ENCODE measurements around the gene ANAPC2.

The ANAPC2 gene

GRCh38 chr9:137217276-137218211 lies 29.2 kb upstream of the ANAPC2 start:
- in situ Hi-C loops (cut with HindIII; ENCODE audit: low sequenced_read_pairs) = no loop called here

GRCh38 chr9:137216188-137216965 lies 28.0 kb upstream of the ANAPC2 start:
- TF ChIP-seq, protein P1, sequence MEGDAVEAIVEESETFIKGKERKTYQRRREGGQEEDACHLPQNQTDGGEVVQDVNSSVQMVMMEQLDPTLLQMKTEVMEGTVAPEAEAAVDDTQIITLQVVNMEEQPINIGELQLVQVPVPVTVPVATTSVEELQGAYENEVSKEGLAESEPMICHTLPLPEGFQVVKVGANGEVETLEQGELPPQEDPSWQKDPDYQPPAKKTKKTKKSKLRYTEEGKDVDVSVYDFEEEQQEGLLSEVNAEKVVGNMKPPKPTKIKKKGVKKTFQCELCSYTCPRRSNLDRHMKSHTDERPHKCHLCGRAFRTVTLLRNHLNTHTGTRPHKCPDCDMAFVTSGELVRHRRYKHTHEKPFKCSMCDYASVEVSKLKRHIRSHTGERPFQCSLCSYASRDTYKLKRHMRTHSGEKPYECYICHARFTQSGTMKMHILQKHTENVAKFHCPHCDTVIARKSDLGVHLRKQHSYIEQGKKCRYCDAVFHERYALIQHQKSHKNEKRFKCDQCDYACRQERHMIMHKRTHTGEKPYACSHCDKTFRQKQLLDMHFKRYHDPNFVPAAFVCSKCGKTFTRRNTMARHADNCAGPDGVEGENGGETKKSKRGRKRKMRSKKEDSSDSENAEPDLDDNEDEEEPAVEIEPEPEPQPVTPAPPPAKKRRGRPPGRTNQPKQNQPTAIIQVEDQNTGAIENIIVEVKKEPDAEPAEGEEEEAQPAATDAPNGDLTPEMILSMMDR (IDR thresholded peaks at IDR 0.05; ENCODE audit: low read depth, low read length, missing control alignments) = no peak
- no peak overlapping the region for H3K4me3 ChIP-seq (ENCODE audit: low read depth, low read length)
- in situ Hi-C loops (cut with HindIII; ENCODE audit: low sequenced_read_pairs) = no loop called here
- no peak for DNase-seq (ENCODE audit: low read depth)

More at GRCh38 chr9:137217276-137218211, 29.2 kb upstream of the ANAPC2 start:
- TF ChIP-seq, protein P1 (IDR thresholded peaks at IDR 0.05; ENCODE audit: low read depth, low read length, missing control alignments) = no peak
- no peak overlapping the region for H3K4me3 ChIP-seq (ENCODE audit: low read depth, low read length)
- no peak for DNase-seq (ENCODE audit: low read depth)

DNA sequence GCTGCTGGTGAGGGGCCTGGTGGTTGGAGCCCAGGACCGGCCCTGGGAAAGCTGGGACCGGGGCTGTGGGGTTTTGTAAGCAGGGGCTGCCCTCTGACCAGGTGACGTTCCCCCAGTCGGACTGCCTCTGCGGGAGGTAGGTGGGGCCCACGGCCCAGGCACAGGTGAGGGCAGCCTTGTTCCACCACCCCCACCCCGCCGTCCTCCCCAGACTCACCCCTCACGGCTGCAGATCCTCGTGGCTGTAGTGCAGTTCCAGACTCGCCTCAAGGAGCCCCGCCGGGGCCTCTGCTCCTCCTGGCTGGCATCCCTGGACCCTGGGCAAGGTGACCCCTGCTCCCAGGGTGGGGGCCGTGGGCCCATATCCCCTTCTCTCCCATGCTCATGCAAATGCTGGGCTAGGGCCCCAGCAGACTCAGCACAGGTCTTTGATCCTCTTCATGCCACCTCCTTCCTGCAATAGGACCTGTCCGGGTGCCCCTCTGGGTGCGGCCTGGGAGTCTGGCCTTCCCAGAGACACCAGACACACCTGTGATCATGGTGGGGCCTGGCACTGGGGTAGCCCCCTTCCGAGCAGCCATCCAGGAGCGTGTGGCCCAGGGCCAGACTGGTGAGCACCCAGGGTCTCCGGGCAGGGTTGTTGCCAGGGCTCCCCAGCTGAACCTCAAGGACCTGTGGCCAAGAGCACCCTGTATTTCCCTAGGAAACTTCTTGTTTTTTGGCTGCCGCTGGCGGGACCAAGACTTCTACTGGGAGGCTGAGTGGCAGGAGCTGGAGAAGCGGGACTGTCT lies 27.0 kb upstream of the ANAPC2 start:
- TF ChIP-seq, protein P1 (IDR thresholded peaks at IDR 0.05; ENCODE audit: low read depth, low read length, missing control alignments) = no peak
- DNase-seq (ENCODE audit: low read depth) = no peak
- in situ Hi-C loops (cut with HindIII; ENCODE audit: low sequenced_read_pairs) = no loop called here
- H3K4me3 ChIP-seq (ENCODE audit: low read depth, low read length) = no peak overlapping the region

GRCh38 chr9:137214620-137215019 lies 26.3 kb upstream of the ANAPC2 start:
- no peak overlapping the region for H3K4me3 ChIP-seq (ENCODE audit: low read depth, low read length)
- no peak for DNase-seq (ENCODE audit: low read depth)
- TF ChIP-seq, protein P1 (IDR thresholded peaks at IDR 0.05; ENCODE audit: low read depth, low read length, missing control alignments) = no peak
- in situ Hi-C loops (cut with HindIII; ENCODE audit: low sequenced_read_pairs) = no loop called here

- DNase-seq (ENCODE audit: low read depth) = no peak
- TF ChIP-seq, protein P1 (IDR thresholded peaks at IDR 0.05; ENCODE audit: low read depth, low read length, missing control alignments) = no peak
- no peak overlapping the region for H3K4me3 ChIP-seq (ENCODE audit: low read depth, low read length)
- in situ Hi-C loops (cut with HindIII; ENCODE audit: low sequenced_read_pairs) = no loop called here
Observed at GRCh38 chr9:137213160-137214060, 25.1 kb upstream of the ANAPC2 start.
